Endothelial cell of umbilical vein (primary cell): ENCODE data around the gene PPP1R13B. TPM values are rescaled to one million over a fixed set of nuclear protein-coding genes. Genes with fewer than 3 reads are reported as not detected.

Experiments
- BruUV-seq: library from RNA; stranded (reverse); fragments of 400-500 nt; replicated peaks from 2 replicates; lab custom pipeline; 2021; lab: Mats Ljungman, UMichigan
- CTCF ChIA-PET: fragments of 300-600, 350-600 bp; sonication (Branson Sonifier 250); formaldehyde crosslinking; loops from one replicate; lab custom pipeline; 2021; ENCODE audit warnings: antibody characterized with exemption, inconsistent platforms; lab: Charles Lee
- POLR2A ChIA-PET: fragments of 300-600, 350-600 bp; sonication (Branson Sonifier 250); formaldehyde crosslinking; loops from one replicate; lab custom pipeline; 2021; ENCODE audit warnings: antibody characterized with exemption, inconsistent platforms; lab: Charles Lee
- DNase-seq: peaks from one replicate; pipeline ENCODE4 v3.0.0-alpha.2; 2011; ENCODE audit warnings: low read depth, low spot score
- FAIRE-seq: peaks from 2 replicates; lab custom pipeline; 2011; peaks lifted over from hg19 to GRCh38; lab: Jason Lieb, UNC
- H2AFZ ChIP-seq: 2 replicates; pipeline ENCODE4 v1.6.0; 2012; ENCODE audit warnings: low read depth, low read length, control low read depth, inconsistent platforms
- H3K27ac ChIP-seq: 2 replicates; pipeline ENCODE4 v1.5.1; 2011; ENCODE audit warnings: low read depth, mild to moderate bottlenecking, control low read depth, low read length, moderate library complexity; ENCODE audit not compliant: insufficient read depth
- H3K27me3 ChIP-seq, 2 experiments: 2 replicates each; pipeline versions ENCODE4 v1.6.0 to v1.6.1; 2011; ENCODE audit warnings: low read length in 2 of 2, mixed read lengths in 1 of 2; ENCODE audit not compliant: control insufficient read depth in 2 of 2, insufficient read depth in 2 of 2
- H3K36me3 ChIP-seq, 2 experiments: 2 replicates in 1 of 2; 3 replicates in 1 of 2; pipeline ENCODE4 v1.5.1; 2011; ENCODE audit warnings: low read length in 2 of 2, mild to moderate bottlenecking in 1 of 2, moderate library complexity in 1 of 2; ENCODE audit not compliant: control insufficient read depth in 2 of 2, insufficient read depth in 2 of 2; ENCODE audit errors: extremely low read depth in 1 of 2
- H3K4me1 ChIP-seq: 3 replicates; pipeline ENCODE4 v1.5.1; 2011; ENCODE audit warnings: mild to moderate bottlenecking, low read length; ENCODE audit not compliant: control insufficient read depth, insufficient read depth; ENCODE audit errors: extremely low read depth
- H3K4me2 ChIP-seq: 2 replicates; pipeline ENCODE4 v1.6.1; 2011; ENCODE audit warnings: low read length, control low read depth, mixed read lengths; ENCODE audit not compliant: insufficient read depth
- H3K4me3 ChIP-seq, 3 experiments: fragments of 200-600 bp in 1 of 3; sonication (generic), shearing (Covaris generic) in 1 of 3; replicated peaks in 1 of 3; 2 replicates each; pipeline ENCODE4 v1.5.1; 2011 to 2016; ENCODE audit warnings: control low read depth in 3 of 3, low read length in 3 of 3, mild to moderate bottlenecking in 2 of 3, inconsistent platforms in 1 of 3, low read depth in 1 of 3, moderate library complexity in 1 of 3; ENCODE audit not compliant: insufficient read depth in 1 of 3
- H3K79me2 ChIP-seq: 2 replicates; pipeline ENCODE4 v1.6.0; 2012; ENCODE audit warnings: low read length, inconsistent platforms; ENCODE audit not compliant: control insufficient read depth, insufficient read depth
- H3K9ac ChIP-seq: replicated peaks from 2 replicates; pipeline ENCODE3; 2011; ENCODE audit warnings: low read length, control low read depth; ENCODE audit not compliant: insufficient read depth; ENCODE audit errors: extremely low read depth
- H3K9me1 ChIP-seq: replicated peaks from 3 replicates; pipeline ENCODE4 v1.6.0; 2011; ENCODE audit warnings: mild to moderate bottlenecking, low read length; ENCODE audit not compliant: control insufficient read depth, insufficient read depth; ENCODE audit errors: extremely low read depth
- H3K9me3 ChIP-seq: replicated peaks from 2 replicates; pipeline ENCODE4 v1.5.1; 2012; ENCODE audit warnings: low read length, inconsistent platforms; ENCODE audit not compliant: control insufficient read depth, insufficient read depth
- H4K20me1 ChIP-seq: replicated peaks from 2 replicates; pipeline ENCODE3; 2011; ENCODE audit warnings: mild to moderate bottlenecking, low read length; ENCODE audit not compliant: control insufficient read depth, insufficient read depth; ENCODE audit errors: extremely low read depth
- EZH2 ChIP-seq: IDR thresholded peaks from 2 replicates; pipeline ENCODE4 v1.6.1; 2012; ENCODE audit warnings: borderline replicate concordance, low read depth, mild to moderate bottlenecking, moderate library complexity, low read length, inconsistent platforms; ENCODE audit not compliant: severe bottlenecking
- FOS ChIP-seq: IDR thresholded peaks from 2 replicates; pipeline ENCODE4 v1.6.1; 2011; ENCODE audit warnings: mild to moderate bottlenecking, low read length, moderate library complexity, borderline replicate concordance; ENCODE audit not compliant: insufficient read depth
- GATA2 ChIP-seq: IDR thresholded peaks from 2 replicates; pipeline ENCODE4 v1.7.0; 2011; ENCODE audit warnings: low read depth, mild to moderate bottlenecking, moderate library complexity, mixed read lengths, low read length; ENCODE audit not compliant: insufficient read length, insufficient read depth
- JUN ChIP-seq: IDR thresholded peaks from 2 replicates; pipeline ENCODE4 v1.6.1; 2011; ENCODE audit warnings: borderline replicate concordance, low read depth; ENCODE audit not compliant: insufficient read length, insufficient read depth
- MYC ChIP-seq: IDR thresholded peaks from one replicate; pipeline ENCODE4 v1.6.1; 2011; ENCODE audit warnings: mild to moderate bottlenecking, low read depth, low read length
- POLR2A ChIP-seq: IDR thresholded peaks from 2 replicates; pipeline ENCODE4 v1.6.1; 2012; ENCODE audit warnings: low read depth, mild to moderate bottlenecking, control low read depth, low read length
- POLR2AphosphoS5 ChIP-seq: IDR thresholded peaks from 2 replicates; pipeline ENCODE4 v1.6.1; 2012; ENCODE audit warnings: low read depth, mild to moderate bottlenecking, control low read depth, low read length, moderate library complexity; ENCODE audit not compliant: insufficient read depth
- dilution Hi-C: fragments of 300-500 bp; cut with MboI; formaldehyde crosslinking; loops from one replicate; pipeline ENCODE4 v1.15.0; 2019; ENCODE audit warnings: low sequenced_read_pairs; ENCODE audit not compliant: extremely low pct_ligation_motif_present
- intact Hi-C: fragments of 100-400 bp; cut with micrococcal nuclease; formaldehyde crosslinking; loops from one replicate; pipeline ENCODE4 v1.10.0; 2022
- polyA plus RNA-seq, 4 experiments: library from polyadenylated mRNA; depleted of rRNA in 3 of 4; stranded (reverse) in 3 of 4; unstranded in 1 of 4; fragments of >200 nt; gene quantifications; 2 replicates each; pipeline versions ENCODE4 v1.2.1 to v1.2.3, GENCODE V29; 2011 to 2012; ENCODE audit warnings: missing spikeins in 1 of 4
- total RNA-seq: library from RNA; stranded (reverse); gene quantifications from 2 replicates; pipeline ENCODE4 v1.2.3, GENCODE V29; 2021
- TF ChIP-seq, protein P1 (sequence below), 2 donors: IDR thresholded peaks; 1 replicate in 1 of 2; 2 replicates in 1 of 2; pipeline ENCODE4 v1.5.1; 2011; ENCODE audit warnings: low read length in 2 of 2, mild to moderate bottlenecking in 2 of 2, moderate library complexity in 2 of 2, control low read depth in 1 of 2, inconsistent platforms in 1 of 2, low read depth in 1 of 2; ENCODE audit not compliant: insufficient read depth in 1 of 2; ENCODE audit errors: extremely low read depth in 1 of 2
- TF ChIP-seq, protein P2 (sequence below): IDR thresholded peaks from 2 replicates; pipeline ENCODE4 v1.6.1; 2011; ENCODE audit not compliant: insufficient read depth, insufficient read length

The PPP1R13B gene
- total and polyA plus RNA-seq, 2 donors (not counting 3 experiments of a cell fraction or from before 2014, with no cell fraction given), result 10.0 to 30.0 TPM

GRCh38 chr14:103725739-103726395 is 121.5 kb downstream of the PPP1R13B start:
- BruUV-seq, result no TSS peak
- H3K4me2 ChIP-seq, result no peak overlapping the region
- intact Hi-C loops (no loop called here), dilution Hi-C loops (no loop called here)
- DNase-seq (no peak), FAIRE-seq (no peak)
- ChIA-PET POLR2A (no interaction called here), CTCF (no interaction called here)
- H3K4me3 ChIP-seq, result no peak overlapping the region
- H3K36me3 ChIP-seq, result peaks cover 0 to 16% of the 10 kb centered on the region in 2 experiments
- peaks cover 41% of the 10 kb centered on the region for H3K79me2 ChIP-seq
- H3K4me1 ChIP-seq, result no peaks in the 10 kb centered on the region
- no peak overlapping the region for H3K9ac ChIP-seq
- no peak overlapping the region for H2AFZ ChIP-seq
- H3K27me3 ChIP-seq, result no peaks in the 10 kb centered on the region
- H4K20me1 ChIP-seq, result no peaks in the 10 kb centered on the region
- TF ChIP-seq JUN (no peak), MYC (no peak), POLR2AphosphoS5 (no peak), POLR2A (no peak), FOS (no peak), GATA2 (no peak), EZH2 (no peak)
- TF ChIP-seq, protein P1, sequence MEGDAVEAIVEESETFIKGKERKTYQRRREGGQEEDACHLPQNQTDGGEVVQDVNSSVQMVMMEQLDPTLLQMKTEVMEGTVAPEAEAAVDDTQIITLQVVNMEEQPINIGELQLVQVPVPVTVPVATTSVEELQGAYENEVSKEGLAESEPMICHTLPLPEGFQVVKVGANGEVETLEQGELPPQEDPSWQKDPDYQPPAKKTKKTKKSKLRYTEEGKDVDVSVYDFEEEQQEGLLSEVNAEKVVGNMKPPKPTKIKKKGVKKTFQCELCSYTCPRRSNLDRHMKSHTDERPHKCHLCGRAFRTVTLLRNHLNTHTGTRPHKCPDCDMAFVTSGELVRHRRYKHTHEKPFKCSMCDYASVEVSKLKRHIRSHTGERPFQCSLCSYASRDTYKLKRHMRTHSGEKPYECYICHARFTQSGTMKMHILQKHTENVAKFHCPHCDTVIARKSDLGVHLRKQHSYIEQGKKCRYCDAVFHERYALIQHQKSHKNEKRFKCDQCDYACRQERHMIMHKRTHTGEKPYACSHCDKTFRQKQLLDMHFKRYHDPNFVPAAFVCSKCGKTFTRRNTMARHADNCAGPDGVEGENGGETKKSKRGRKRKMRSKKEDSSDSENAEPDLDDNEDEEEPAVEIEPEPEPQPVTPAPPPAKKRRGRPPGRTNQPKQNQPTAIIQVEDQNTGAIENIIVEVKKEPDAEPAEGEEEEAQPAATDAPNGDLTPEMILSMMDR (IDR thresholded peaks at IDR 0.05; ENCODE audit: extremely low read depth in 1 of 2, insufficient read depth in 1 of 2, low read depth in 1 of 2, low read length in 2 of 2), result no peak
- TF ChIP-seq, protein P2, sequence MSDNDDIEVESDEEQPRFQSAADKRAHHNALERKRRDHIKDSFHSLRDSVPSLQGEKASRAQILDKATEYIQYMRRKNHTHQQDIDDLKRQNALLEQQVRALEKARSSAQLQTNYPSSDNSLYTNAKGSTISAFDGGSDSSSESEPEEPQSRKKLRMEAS, result no peak
- no peaks in the 10 kb centered on the region for H3K9me1 ChIP-seq
- H3K9me3 ChIP-seq, result no peaks in the 10 kb centered on the region
- H3K27ac ChIP-seq, result no peak overlapping the region
